C1 segment of cervical spinal cord (tissue), 14 donors: ENCODE results near the gene SACM1L.
"Not testable (repeated sequence)": the region's sequence is repeated elsewhere in the genome, so short reads cannot be mapped to it uniquely, and the experiment has no call there.

Source experiments
- DNase-seq, 14 donors: peaks; one replicate each; lab custom pipeline; 2025; lab: John Stamatoyannopoulos, UW

SACM1L gene

GRCh38 chr3:45666757-45667431, 22.3 kb upstream of the SACM1L start:
- DNase-seq, result peak in 2 of 14 donors; percentile 31 to 35

GRCh38 chr3:45667569-45667934, 21.6 kb upstream of the SACM1L start:
- DNase-seq, result no peak

- no peak for DNase-seq
Observed at GRCh38 chr3:45670436-45670835, 18.8 kb upstream of the SACM1L start.

- no peak for DNase-seq
Observed at GRCh38 chr3:45670991-45671390, 18.2 kb upstream of the SACM1L start.

GRCh38 chr3:45673273-45673672, 15.9 kb upstream of the SACM1L start:
- DNase-seq, result no peak

GRCh38 chr3:45676325-45677032, 12.7 kb upstream of the SACM1L start:
- DNase-seq, result peak in 1 of 14 donors; percentile 20

GRCh38 chr3:45677033-45677446, 12.2 kb upstream of the SACM1L start:
- peak in 1 of 14 donors; percentile 32 for DNase-seq

- DNase-seq, result no peak
Observed at GRCh38 chr3:45677841-45678240, 11.4 kb upstream of the SACM1L start.

GRCh38 chr3:45679805-45680204, 9.4 kb upstream of the SACM1L start:
- no peak for DNase-seq

GRCh38 chr3:45681221-45681620, 8.0 kb upstream of the SACM1L start:
- no peak for DNase-seq

GRCh38 chr3:45681846-45682245, 7.3 kb upstream of the SACM1L start:
- no peak for DNase-seq

GRCh38 chr3:45682311-45682710, 6.9 kb upstream of the SACM1L start:
- no peak for DNase-seq

- DNase-seq, result no peak
Observed at GRCh38 chr3:45682786-45683185, 6.4 kb upstream of the SACM1L start.

GRCh38 chr3:45683417-45684326, 5.5 kb upstream of the SACM1L start:
- no peak for DNase-seq

GRCh38 chr3:45684327-45684892, 4.8 kb upstream of the SACM1L start:
- no peak for DNase-seq

- not testable (repeated sequence) for DNase-seq
Observed at GRCh38 chr3:45685722-45686121, 3.5 kb upstream of the SACM1L start.

GRCh38 chr3:45686850-45687249, 2.3 kb upstream of the SACM1L start:
- DNase-seq, result no peak

GRCh38 chr3:45687828-45688193, 1.4 kb upstream of the SACM1L start:
- DNase-seq, result no peak

GRCh38 chr3:45688194-45688881, 858 bp upstream of the SACM1L start:
- DNase-seq, result peak in 9 of 14 donors; percentile 38 to 79 (median 60)

- DNase-seq, result no peak
Observed at GRCh38 chr3:45689787-45690145, 570 bp downstream of the SACM1L start.

- no peak for DNase-seq
Observed at GRCh38 chr3:45690336-45691035, 1.3 kb downstream of the SACM1L start.
